ENCODE measurements around the gene SIK2.

The SIK2 gene

GRCh38 chr11:111733016-111733415 lies 130.8 kb downstream of the SIK2 start:
- Histone ChIP-seq H3K4me1 (ENCODE audit: insufficient read depth, poor library complexity, severe bottlenecking) (peaks cover 18% of the 10 kb centered on the region), H3K27ac (ENCODE audit: poor library complexity, severe bottlenecking) (no peak overlapping the region), H3K36me3 (ENCODE audit: low read depth) (no peaks in the 10 kb centered on the region), H3K9me3 (ENCODE audit: severe bottlenecking) (no peaks in the 10 kb centered on the region), H3K4me3 (ENCODE audit: severe bottlenecking) (no peak overlapping the region), H3K27me3 (ENCODE audit: insufficient read depth, poor library complexity, severe bottlenecking) (no peaks in the 10 kb centered on the region)
- no peak for DNase-seq (ENCODE audit: low spot score)
- no peak for ATAC-seq (ENCODE audit: low read depth)
- TF ChIP-seq, protein P1, sequence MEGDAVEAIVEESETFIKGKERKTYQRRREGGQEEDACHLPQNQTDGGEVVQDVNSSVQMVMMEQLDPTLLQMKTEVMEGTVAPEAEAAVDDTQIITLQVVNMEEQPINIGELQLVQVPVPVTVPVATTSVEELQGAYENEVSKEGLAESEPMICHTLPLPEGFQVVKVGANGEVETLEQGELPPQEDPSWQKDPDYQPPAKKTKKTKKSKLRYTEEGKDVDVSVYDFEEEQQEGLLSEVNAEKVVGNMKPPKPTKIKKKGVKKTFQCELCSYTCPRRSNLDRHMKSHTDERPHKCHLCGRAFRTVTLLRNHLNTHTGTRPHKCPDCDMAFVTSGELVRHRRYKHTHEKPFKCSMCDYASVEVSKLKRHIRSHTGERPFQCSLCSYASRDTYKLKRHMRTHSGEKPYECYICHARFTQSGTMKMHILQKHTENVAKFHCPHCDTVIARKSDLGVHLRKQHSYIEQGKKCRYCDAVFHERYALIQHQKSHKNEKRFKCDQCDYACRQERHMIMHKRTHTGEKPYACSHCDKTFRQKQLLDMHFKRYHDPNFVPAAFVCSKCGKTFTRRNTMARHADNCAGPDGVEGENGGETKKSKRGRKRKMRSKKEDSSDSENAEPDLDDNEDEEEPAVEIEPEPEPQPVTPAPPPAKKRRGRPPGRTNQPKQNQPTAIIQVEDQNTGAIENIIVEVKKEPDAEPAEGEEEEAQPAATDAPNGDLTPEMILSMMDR (IDR thresholded peaks at IDR 0.05; ENCODE audit: poor library complexity, severe bottlenecking): no peak

GRCh38 chr11:111733611-111734088 lies 131.4 kb downstream of the SIK2 start:
- Histone ChIP-seq H3K4me1 (ENCODE audit: insufficient read depth, poor library complexity, severe bottlenecking) (peaks cover 18% of the 10 kb centered on the region), H3K4me3 (ENCODE audit: severe bottlenecking) (no peak overlapping the region), H3K9me3 (ENCODE audit: severe bottlenecking) (no peaks in the 10 kb centered on the region), H3K27ac (ENCODE audit: poor library complexity, severe bottlenecking) (no peak overlapping the region), H3K27me3 (ENCODE audit: insufficient read depth, poor library complexity, severe bottlenecking) (no peaks in the 10 kb centered on the region), H3K36me3 (ENCODE audit: low read depth) (no peaks in the 10 kb centered on the region)
- no peak for ATAC-seq (ENCODE audit: low read depth)
- TF ChIP-seq, protein P1 (IDR thresholded peaks at IDR 0.05; ENCODE audit: poor library complexity, severe bottlenecking): no peak
- no peak for DNase-seq (ENCODE audit: low spot score)

- no peak for ATAC-seq (ENCODE audit: low read depth)
- Histone ChIP-seq H3K27ac (ENCODE audit: poor library complexity, severe bottlenecking) (peak overlapping the region; percentile 81), H3K4me3 (ENCODE audit: severe bottlenecking) (no peak overlapping the region), H3K27me3 (ENCODE audit: insufficient read depth, poor library complexity, severe bottlenecking) (no peaks in the 10 kb centered on the region), H3K4me1 (ENCODE audit: insufficient read depth, poor library complexity, severe bottlenecking) (peaks cover 18% of the 10 kb centered on the region), H3K9me3 (ENCODE audit: severe bottlenecking) (no peaks in the 10 kb centered on the region), H3K36me3 (ENCODE audit: low read depth) (0 out of 2 replicates have a peak, but pooled peaks cover under 1% of the 10 kb centered on the region)
- no peak for DNase-seq (ENCODE audit: low spot score)
- TF ChIP-seq, protein P1 (IDR thresholded peaks at IDR 0.05; ENCODE audit: poor library complexity, severe bottlenecking): no peak
These were observed 132.1 kb downstream of the SIK2 start for GRCh38 chr11:111734101-111734953.

DNA sequence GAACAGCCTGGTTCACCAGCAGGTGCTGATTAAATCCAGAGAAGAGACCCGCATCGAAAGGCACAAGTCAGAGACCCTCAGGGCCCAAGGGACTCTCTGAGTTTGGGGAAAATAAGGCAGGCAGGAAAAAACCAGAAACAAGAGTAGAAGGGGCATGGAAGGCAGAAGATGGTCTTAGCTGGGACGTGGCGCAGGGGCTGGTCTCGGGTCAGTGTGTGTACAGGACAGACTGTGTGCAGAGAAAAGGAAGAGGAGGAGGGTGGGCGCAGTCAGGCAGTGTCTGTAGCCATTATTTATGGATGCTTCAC lies 132.7 kb downstream of the SIK2 start:
- DNase-seq (ENCODE audit: low spot score): no peak
- no peaks in the 10 kb centered on the region for H3K27me3 ChIP-seq (ENCODE audit: insufficient read depth, poor library complexity, severe bottlenecking)
- TF ChIP-seq, protein P1 (IDR thresholded peaks at IDR 0.05; ENCODE audit: poor library complexity, severe bottlenecking): no peak
- no peaks in the 10 kb centered on the region for H3K9me3 ChIP-seq (ENCODE audit: severe bottlenecking)
- H3K4me3 ChIP-seq (ENCODE audit: severe bottlenecking): no peak overlapping the region
- peaks cover 18% of the 10 kb centered on the region for H3K4me1 ChIP-seq (ENCODE audit: insufficient read depth, poor library complexity, severe bottlenecking)
- peaks cover 6% of the 10 kb centered on the region; the same call in 1 of the 2 replicates for H3K36me3 ChIP-seq (ENCODE audit: low read depth)
- H3K27ac ChIP-seq (ENCODE audit: poor library complexity, severe bottlenecking): peak overlapping the region; percentile 81
- ATAC-seq (ENCODE audit: low read depth): no peak
